ENCODE results near the gene CDC14A.
A peak's percentile ranks its signal among the peaks of the same experiment; 100 is the strongest.

GRCh38 chr1:100360790-100361510, 8.6 kb downstream of the CDC14A start:
- TF ChIP-seq REST (IDR thresholded peaks at IDR 0.05; ENCODE audit: insufficient read depth in 1 of 2, low read depth in 2 of 2, low read length in 1 of 2), result no peak
- TF ChIP-seq, protein P1, sequence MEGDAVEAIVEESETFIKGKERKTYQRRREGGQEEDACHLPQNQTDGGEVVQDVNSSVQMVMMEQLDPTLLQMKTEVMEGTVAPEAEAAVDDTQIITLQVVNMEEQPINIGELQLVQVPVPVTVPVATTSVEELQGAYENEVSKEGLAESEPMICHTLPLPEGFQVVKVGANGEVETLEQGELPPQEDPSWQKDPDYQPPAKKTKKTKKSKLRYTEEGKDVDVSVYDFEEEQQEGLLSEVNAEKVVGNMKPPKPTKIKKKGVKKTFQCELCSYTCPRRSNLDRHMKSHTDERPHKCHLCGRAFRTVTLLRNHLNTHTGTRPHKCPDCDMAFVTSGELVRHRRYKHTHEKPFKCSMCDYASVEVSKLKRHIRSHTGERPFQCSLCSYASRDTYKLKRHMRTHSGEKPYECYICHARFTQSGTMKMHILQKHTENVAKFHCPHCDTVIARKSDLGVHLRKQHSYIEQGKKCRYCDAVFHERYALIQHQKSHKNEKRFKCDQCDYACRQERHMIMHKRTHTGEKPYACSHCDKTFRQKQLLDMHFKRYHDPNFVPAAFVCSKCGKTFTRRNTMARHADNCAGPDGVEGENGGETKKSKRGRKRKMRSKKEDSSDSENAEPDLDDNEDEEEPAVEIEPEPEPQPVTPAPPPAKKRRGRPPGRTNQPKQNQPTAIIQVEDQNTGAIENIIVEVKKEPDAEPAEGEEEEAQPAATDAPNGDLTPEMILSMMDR (IDR thresholded peaks at IDR 0.05), result no peak
- no peak for TF ChIP-seq POLR2AphosphoS5 (IDR thresholded peaks at IDR 0.05; ENCODE audit: low read depth, low read length)
- peak; percentile 78 for TF ChIP-seq TCF7L2 (IDR thresholded peaks at IDR 0.05; ENCODE audit: low read depth, low read length)
